Measurements from ENCODE around the gene VAV1. TPM values are rescaled to one million over a fixed set of nuclear protein-coding genes. Genes with fewer than 3 reads are reported as not detected.

Gene VAV1
- total and polyA plus RNA-seq, 2 experiments from 2014 or later: 0.82 to 1.8 TPM

GRCh38 chr19:6739390-6739882 lies 33.1 kb upstream of the VAV1 start, which contains the start of gene TRIP10:
Gene TRIP10 (plus strand): TSS chr19:6739680. CDS start chr19:6739762, 82 bp downstream.
- Mint-ChIP-seq H3K27me3 (ENCODE audit: insufficient read depth, low read depth, poor library complexity) (peaks cover 20% of the 10 kb centered on the region), H3K36me3 (ENCODE audit: low read depth) (peaks cover 23% of the 10 kb centered on the region), H3K9me3 (no peaks in the 10 kb centered on the region), H3K4me1 (peaks cover 53% of the 10 kb centered on the region), H3K4me3 (peak within 1 kb of the TSS; percentile 95), H3K27ac (peak within 1 kb of the TSS; percentile 95)
- peak; percentile 84 for DNase-seq (ENCODE audit: low spot score)
- Histone ChIP-seq H3K27ac (ENCODE audit: low read depth) (peak within 1 kb of the TSS; percentile 95), H2AFZ (peak within 1 kb of the TSS; percentile 89), H3K36me3 (ENCODE audit: insufficient read depth) (peaks cover 18% of the 10 kb centered on the region; the same call in 1 of the 2 replicates), H3K4me1 (ENCODE audit: insufficient read depth) (peaks cover 36% of the 10 kb centered on the region), H3F3A (replicated peaks; ENCODE audit: low read depth) (0 out of 2 replicates have a peak, but pooled peaks cover 11% of the 10 kb centered on the region), H3K9me2 (ENCODE audit: insufficient read depth) (no peaks in the 10 kb centered on the region), H3K4me2 (peak within 1 kb of the TSS; percentile 96), H3K27me3 (ENCODE audit: insufficient read depth) (no peaks in the 10 kb centered on the region), H4K20me1 (replicated peaks; ENCODE audit: insufficient read depth) (peaks cover 15% of the 10 kb centered on the region; the same call in 1 of the 2 replicates), H3K4me3 (peak within 1 kb of the TSS; percentile 94), H3K79me2 (replicated peaks; ENCODE audit: insufficient read depth) (peaks cover 34% of the 10 kb centered on the region)
- peak; percentile 0; the same call in 1 of the 3 replicates for ATAC-seq
- 0 out of 2 replicates have a peak, but pooled peaks have one; percentile 10 for TF ChIP-seq CREB1 (CRISPR knock-in tag; IDR thresholded peaks at IDR 0.05; ENCODE audit: low read depth)
- no peak for TF ChIP-seq STAT1 (IDR thresholded peaks at IDR 0.05; ENCODE audit: unreplicated experiment)

- Histone ChIP-seq H3K36me3 (ENCODE audit: insufficient read depth) (peaks cover 22% of the 10 kb centered on the region), H3K4me2 (peak overlapping the region; percentile 96), H3K79me2 (replicated peaks; ENCODE audit: insufficient read depth) (peaks cover 31% of the 10 kb centered on the region), H3K27me3 (ENCODE audit: insufficient read depth) (no peaks in the 10 kb centered on the region), H3K9me2 (ENCODE audit: insufficient read depth) (no peaks in the 10 kb centered on the region), H3K27ac (ENCODE audit: low read depth) (peak overlapping the region; percentile 89), H3F3A (replicated peaks; ENCODE audit: low read depth) (0 out of 2 replicates have a peak, but pooled peaks cover 11% of the 10 kb centered on the region), H4K20me1 (replicated peaks; ENCODE audit: insufficient read depth) (peaks cover 15% of the 10 kb centered on the region; the same call in 1 of the 2 replicates), H3K4me3 (peak overlapping the region; percentile 94), H3K4me1 (ENCODE audit: insufficient read depth) (peaks cover 34% of the 10 kb centered on the region), H2AFZ (no peak overlapping the region)
- peaks cover 26% of the 10 kb centered on the region for H3K36me3 Mint-ChIP-seq (ENCODE audit: low read depth)
- H3K27me3 Mint-ChIP-seq (ENCODE audit: insufficient read depth, low read depth, poor library complexity): peaks cover 21% of the 10 kb centered on the region
- DNase-seq (ENCODE audit: low spot score) (peak; percentile 68), ATAC-seq (peak; percentile 5)
- H3K27ac Mint-ChIP-seq: peak overlapping the region; percentile 75; the same call in 1 of the 2 replicates
- H3K4me3 Mint-ChIP-seq: peak overlapping the region; percentile 88
- peaks cover 52% of the 10 kb centered on the region for H3K4me1 Mint-ChIP-seq
- TF ChIP-seq CREB1 (CRISPR knock-in tag; IDR thresholded peaks at IDR 0.05; ENCODE audit: low read depth) (no peak), POLR2AphosphoS5 (IDR thresholded peaks at IDR 0.05; ENCODE audit: low read depth) (no peak)
- no peaks in the 10 kb centered on the region for H3K9me3 Mint-ChIP-seq
These were observed 32.5 kb upstream of the VAV1 start for GRCh38 chr19:6739883-6740588.

- peaks cover 29% of the 10 kb centered on the region for H3K79me2 ChIP-seq (replicated peaks; ENCODE audit: insufficient read depth)
- no peaks in the 10 kb centered on the region for H3K9me3 Mint-ChIP-seq
- H3K9me2 ChIP-seq (ENCODE audit: insufficient read depth): no peaks in the 10 kb centered on the region
- H3F3A ChIP-seq (replicated peaks; ENCODE audit: low read depth): 0 out of 2 replicates have a peak, but pooled peaks cover 11% of the 10 kb centered on the region
- H3K36me3 Mint-ChIP-seq (ENCODE audit: low read depth): peaks cover 33% of the 10 kb centered on the region
- H3K4me2 ChIP-seq: peak overlapping the region; percentile 96
- peak overlapping the region; percentile 89 for H3K27ac ChIP-seq (ENCODE audit: low read depth)
- peaks cover 21% of the 10 kb centered on the region for H3K27me3 Mint-ChIP-seq (ENCODE audit: insufficient read depth, low read depth, poor library complexity)
- peaks cover 15% of the 10 kb centered on the region; the same call in 1 of the 2 replicates for H4K20me1 ChIP-seq (replicated peaks; ENCODE audit: insufficient read depth)
- peak; percentile 19 for ATAC-seq
- no peaks in the 10 kb centered on the region for H3K27me3 ChIP-seq (ENCODE audit: insufficient read depth)
- H3K4me1 Mint-ChIP-seq: peaks cover 45% of the 10 kb centered on the region
- H3K36me3 ChIP-seq (ENCODE audit: insufficient read depth): peaks cover 23% of the 10 kb centered on the region
- peak overlapping the region; percentile 75 for H3K27ac Mint-ChIP-seq
- H3K4me3 ChIP-seq: peak overlapping the region; percentile 94
- peaks cover 26% of the 10 kb centered on the region for H3K4me1 ChIP-seq (ENCODE audit: insufficient read depth)
- peak; percentile 86 for DNase-seq (ENCODE audit: low spot score)
- peak overlapping the region; percentile 88 for H3K4me3 Mint-ChIP-seq
- no peak overlapping the region for H2AFZ ChIP-seq
- TF ChIP-seq JUNB (IDR thresholded peaks at IDR 0.05; ENCODE audit: unreplicated experiment): no peak
- no peak for TF ChIP-seq EZH2 (IDR thresholded peaks at IDR 0.05; ENCODE audit: low read depth, unreplicated experiment)
- TF ChIP-seq NANOG (IDR thresholded peaks at IDR 0.05; ENCODE audit: borderline replicate concordance): no peak
- no peak for TF ChIP-seq ZNF114 (CRISPR knock-in tag; IDR thresholded peaks at IDR 0.05)
- TF ChIP-seq ZNF331 (CRISPR knock-in tag; IDR thresholded peaks at IDR 0.05; ENCODE audit: low read depth): no peak
- TF ChIP-seq STAT1 (IDR thresholded peaks at IDR 0.05; ENCODE audit: unreplicated experiment): no peak
These were observed 31.7 kb upstream of the VAV1 start for GRCh38 chr19:6740589-6741343.

Data from GM23338 (cell line).